GM12891 (cell line): ENCODE data around the gene RIMBP2.

Source experiments
- PAX5 ChIP-seq: IDR thresholded peaks from 2 replicates; pipeline ENCODE4 v1.6.1; 2011; ENCODE audit warnings: low read length, moderate library complexity, mild to moderate bottlenecking; ENCODE audit not compliant: insufficient read depth, severe bottlenecking
- POLR2A ChIP-seq: IDR thresholded peaks from 2 replicates; pipeline ENCODE4 v1.6.1; 2011; ENCODE audit warnings: low read depth, low read length, control low read depth
- POLR2AphosphoS5 ChIP-seq: IDR thresholded peaks from 2 replicates; pipeline ENCODE4 v1.6.1; 2011; ENCODE audit warnings: low read depth, low read length, control low read depth
- TAF1 ChIP-seq: IDR thresholded peaks from 2 replicates; pipeline ENCODE4 v1.6.1; 2011; ENCODE audit warnings: low read depth, low read length, control low read depth

- TF ChIP-seq POLR2AphosphoS5 (no peak), POLR2A (no peak), TAF1 (no peak), PAX5 (no peak)
These were observed 317.8 kb downstream of the RIMBP2 start for GRCh38 chr12:130398100-130398848.
